Activated CD4-positive, CD25-positive, alpha-beta regulatory T cell (primary cell): ENCODE data around the gene NRXN2.

Experiments used
- DNase-seq, 4 experiments: peaks; one replicate each; lab custom pipeline; 2025; lab: John Stamatoyannopoulos, UW

Gene NRXN2

GRCh38 chr11:64743591-64744543 lies 20.9 kb upstream of the NRXN2 start, which contains the start of gene RASGRP2:
RASGRP2 (minus strand) TSS chr11:64744142; CDS start chr11:64742866, 1,276 bp downstream.
- DNase-seq = peak; percentile 52 to 85 (median 73)

- DNase-seq = peak; percentile 52 to 69 (median 62)
These were observed 20.0 kb upstream of the NRXN2 start for GRCh38 chr11:64742889-64743590.

GRCh38 chr11:64742087-64742888 lies 19.3 kb upstream of the NRXN2 start:
- DNase-seq = no peak

- DNase-seq = no peak
These were observed 18.5 kb upstream of the NRXN2 start for GRCh38 chr11:64741375-64742086.

- no peak for DNase-seq
These were observed 16.9 kb upstream of the NRXN2 start for GRCh38 chr11:64739871-64740270.

GRCh38 chr11:64736654-64737053 lies 13.7 kb upstream of the NRXN2 start:
- no peak for DNase-seq

- no peak for DNase-seq
These were observed 12.8 kb upstream of the NRXN2 start for GRCh38 chr11:64735725-64736259.

GRCh38 chr11:64734811-64735724 lies 12.1 kb upstream of the NRXN2 start:
- no peak for DNase-seq

GRCh38 chr11:64731601-64732000 lies 8.6 kb upstream of the NRXN2 start:
- no peak for DNase-seq

GRCh38 chr11:64729851-64730382 lies 6.9 kb upstream of the NRXN2 start:
- no peak for DNase-seq

GRCh38 chr11:64728757-64729365 lies 5.9 kb upstream of the NRXN2 start:
- DNase-seq = no peak

GRCh38 chr11:64726867-64727530 lies 4.0 kb upstream of the NRXN2 start:
- no peak for DNase-seq

- no peak for DNase-seq
These were observed 3.2 kb upstream of the NRXN2 start for GRCh38 chr11:64726211-64726641.

- no peak for DNase-seq
These were observed 2.0 kb upstream of the NRXN2 start for GRCh38 chr11:64724863-64725532.

GRCh38 chr11:64723907-64724862 lies 1.2 kb upstream of the NRXN2 start:
- no peak for DNase-seq

- DNase-seq = no peak
These were observed 594 bp downstream of the NRXN2 start for GRCh38 chr11:64722141-64723065.
